PC-9 (cell line): ENCODE data around the gene GTPBP6. TPM values are rescaled to one million over a fixed set of nuclear protein-coding genes. Genes with fewer than 3 reads are reported as not detected.
"Not testable (repeated sequence)": the region's sequence is repeated elsewhere in the genome, so short reads cannot be mapped to it uniquely, and the experiment has no call there.

ENCODE experiments used
- BruUV-seq: library from RNA; stranded (reverse); fragments of 400-500 nt; replicated peaks from 2 replicates; lab custom pipeline; 2021; lab: Mats Ljungman, UMichigan
- CTCF ChIA-PET: fragments of 300-600 bp; sonication (Branson Sonifier 250); formaldehyde crosslinking; loops from one replicate; lab custom pipeline; 2022; ENCODE audit warnings: antibody characterized with exemption; lab: Charles Lee
- POLR2A ChIA-PET: fragments of 300-600 bp; sonication (Branson Sonifier 250); formaldehyde crosslinking; loops from one replicate; lab custom pipeline; 2022; ENCODE audit warnings: antibody characterized with exemption; ENCODE audit not compliant: unreplicated experiment; lab: Charles Lee
- DNase-seq, 2 experiments: peaks; one replicate each; pipeline versions ENCODE4 v3.0.0 to v3.0.0-alpha.2; 2015 to 2022; ENCODE audit warnings: mixed read lengths in 1 of 2
- H2AFZ ChIP-seq: fragments of 200-600 bp; sonication (generic); 2 replicates; pipeline ENCODE4 v1.8.1; 2017; ENCODE audit warnings: antibody characterized with exemption
- H3F3A ChIP-seq: fragments of 200-600 bp; sonication (generic); 2 replicates; pipeline ENCODE4 v1.8.1; 2017; ENCODE audit warnings: antibody characterized with exemption, mild to moderate bottlenecking, low read depth; ENCODE audit not compliant: insufficient read depth
- H3K27ac ChIP-seq: fragments of 200-600 bp; sonication (generic); 2 replicates; pipeline ENCODE4 v1.6.1; 2016; ENCODE audit warnings: mixed run types
- H3K27me3 ChIP-seq: fragments of 200-600 bp; sonication (generic); 2 replicates; pipeline ENCODE4 v1.6.1; 2016; ENCODE audit warnings: low read depth, mixed run types; ENCODE audit not compliant: insufficient read depth
- H3K36me3 ChIP-seq: fragments of 200-600 bp; sonication (generic); 2 replicates; pipeline ENCODE4 v1.6.1; 2016; ENCODE audit warnings: low read depth, mixed run types
- H3K4me1 ChIP-seq: fragments of 200-600 bp; sonication (generic); replicated peaks from 2 replicates; pipeline ENCODE4 v1.6.1; 2016; ENCODE audit warnings: mixed run types; ENCODE audit not compliant: insufficient read depth
- H3K4me2 ChIP-seq: fragments of 200-600 bp; sonication (generic); 2 replicates; pipeline ENCODE4 v1.6.1; 2017; ENCODE audit warnings: mixed run types
- H3K4me3 ChIP-seq: fragments of 200-600 bp; sonication (generic); 2 replicates; pipeline ENCODE4 v1.6.1; 2016; ENCODE audit warnings: mixed run types
- H3K79me2 ChIP-seq: fragments of 200-600 bp; sonication (generic); 2 replicates; pipeline ENCODE4 v1.6.1; 2017; ENCODE audit warnings: low read depth, mixed run types
- H3K9me2 ChIP-seq: fragments of 200-600 bp; sonication (generic); 2 replicates; pipeline ENCODE4 v1.8.1; 2017; ENCODE audit warnings: mild to moderate bottlenecking; ENCODE audit not compliant: insufficient read depth
- H3K9me3 ChIP-seq: fragments of 200-600 bp; sonication (generic); 2 replicates; pipeline ENCODE4 v1.8.1; 2016; ENCODE audit warnings: low read depth; ENCODE audit not compliant: insufficient read depth
- H4K20me1 ChIP-seq: fragments of 200-600 bp; sonication (generic); 2 replicates; pipeline ENCODE4 v1.8.1; 2017; ENCODE audit not compliant: insufficient read depth
- EZH2 ChIP-seq: fragments of 200-600 bp; sonication (generic); IDR thresholded peaks from 2 replicates; pipeline ENCODE4 v1.8.0; 2017; ENCODE audit warnings: antibody characterized with exemption, low read depth
- intact Hi-C: fragments of 100-400 bp; cut with micrococcal nuclease; formaldehyde crosslinking; loops from one replicate; pipeline ENCODE4 v1.10.0; 2022; ENCODE audit not compliant: unreplicated experiment
- total RNA-seq: library from RNA; stranded (reverse); gene quantifications from 2 replicates; pipeline ENCODE4 v1.2.3, GENCODE V29; 2021
- TF ChIP-seq, protein P1 (sequence below): fragments of 200-600 bp; sonication (generic); conservative IDR thresholded peaks from 2 replicates; pipeline ENCODE4 v1.6.1; 2017; ENCODE audit warnings: mixed run types, antibody characterized with exemption, mild to moderate bottlenecking, moderate library complexity

The GTPBP6 gene
- total RNA-seq, 1 experiment from 2014 or later: 43.5 TPM

DNA sequence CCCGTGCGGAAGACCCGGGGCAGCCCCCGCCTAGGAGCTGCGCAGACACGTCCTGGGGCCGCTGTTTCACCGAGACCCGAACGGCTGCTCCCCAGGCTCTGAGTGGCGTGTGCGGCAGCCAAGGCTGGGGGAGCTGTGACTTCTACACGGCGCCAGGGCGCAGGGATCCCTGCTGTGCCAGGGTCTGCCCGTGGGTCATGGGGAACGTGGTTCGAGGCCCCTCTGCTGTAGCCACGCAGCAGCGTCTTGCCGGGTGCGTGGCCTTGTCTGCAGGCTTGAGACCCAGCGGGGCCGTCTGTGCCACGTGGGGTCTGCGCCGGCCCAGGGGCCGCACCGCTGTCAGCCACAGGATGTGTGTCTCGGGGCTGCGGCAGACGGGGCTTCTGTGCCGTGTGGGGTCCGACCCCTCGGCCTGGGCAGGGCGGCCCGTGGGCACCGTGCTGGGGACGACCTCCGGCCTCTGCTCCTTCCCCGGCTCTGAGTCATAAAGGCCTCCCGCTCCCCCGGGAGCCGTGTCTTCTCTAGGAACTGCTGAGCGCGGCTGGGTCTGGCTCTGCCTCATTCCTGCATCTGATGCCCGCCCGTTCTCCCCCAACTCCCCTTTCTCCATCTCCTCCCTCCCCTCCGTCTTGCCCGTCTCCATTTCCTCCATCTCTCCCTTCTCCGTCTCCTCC, 12.7 kb upstream of the GTPBP6 start:
- Histone ChIP-seq H3K27me3 (no peaks in the 10 kb centered on the region), H3K27ac (no peak overlapping the region), H2AFZ (no peak overlapping the region), H3K4me3 (no peak overlapping the region), H3K4me2 (no peak overlapping the region), H3K9me3 (no peaks in the 10 kb centered on the region), H3K79me2 (no peaks in the 10 kb centered on the region), H3K36me3 (no peaks in the 10 kb centered on the region), H3F3A (no peaks in the 10 kb centered on the region), H3K4me1 (no peaks in the 10 kb centered on the region), H4K20me1 (no peaks in the 10 kb centered on the region), H3K9me2 (no peaks in the 10 kb centered on the region)
- TF ChIP-seq, protein P1, sequence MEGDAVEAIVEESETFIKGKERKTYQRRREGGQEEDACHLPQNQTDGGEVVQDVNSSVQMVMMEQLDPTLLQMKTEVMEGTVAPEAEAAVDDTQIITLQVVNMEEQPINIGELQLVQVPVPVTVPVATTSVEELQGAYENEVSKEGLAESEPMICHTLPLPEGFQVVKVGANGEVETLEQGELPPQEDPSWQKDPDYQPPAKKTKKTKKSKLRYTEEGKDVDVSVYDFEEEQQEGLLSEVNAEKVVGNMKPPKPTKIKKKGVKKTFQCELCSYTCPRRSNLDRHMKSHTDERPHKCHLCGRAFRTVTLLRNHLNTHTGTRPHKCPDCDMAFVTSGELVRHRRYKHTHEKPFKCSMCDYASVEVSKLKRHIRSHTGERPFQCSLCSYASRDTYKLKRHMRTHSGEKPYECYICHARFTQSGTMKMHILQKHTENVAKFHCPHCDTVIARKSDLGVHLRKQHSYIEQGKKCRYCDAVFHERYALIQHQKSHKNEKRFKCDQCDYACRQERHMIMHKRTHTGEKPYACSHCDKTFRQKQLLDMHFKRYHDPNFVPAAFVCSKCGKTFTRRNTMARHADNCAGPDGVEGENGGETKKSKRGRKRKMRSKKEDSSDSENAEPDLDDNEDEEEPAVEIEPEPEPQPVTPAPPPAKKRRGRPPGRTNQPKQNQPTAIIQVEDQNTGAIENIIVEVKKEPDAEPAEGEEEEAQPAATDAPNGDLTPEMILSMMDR: no peak
- no peak for TF ChIP-seq EZH2
- BruUV-seq: no TSS peak
- no peak for DNase-seq
- ChIA-PET POLR2A (no interaction called here), CTCF (no interaction called here)
- intact Hi-C loops: no loop called here

DNA sequence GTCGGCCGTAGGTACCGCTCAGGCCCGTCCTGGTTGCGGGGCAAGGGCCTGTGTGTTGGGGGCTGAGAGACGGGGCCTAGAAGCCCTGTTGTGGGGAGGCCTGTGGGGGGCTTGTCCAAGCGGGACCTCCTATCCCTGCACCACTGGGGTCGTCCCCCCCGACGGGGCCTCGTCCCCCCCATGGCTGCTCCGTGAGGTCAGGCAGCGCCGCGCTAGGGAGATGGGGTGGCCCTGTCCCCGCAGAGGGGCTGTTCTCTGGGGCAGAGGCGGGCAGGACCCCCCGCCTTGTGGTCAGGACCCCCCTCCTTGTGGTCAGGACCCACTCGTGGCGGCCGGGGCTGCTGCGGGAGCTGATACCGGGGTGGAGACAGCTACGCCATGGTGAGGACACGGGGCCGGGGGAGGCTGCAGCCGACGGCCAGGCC, 12.1 kb upstream of the GTPBP6 start:
- no peaks in the 10 kb centered on the region for H4K20me1 ChIP-seq
- H3K4me1 ChIP-seq: no peaks in the 10 kb centered on the region
- H3K9me2 ChIP-seq: no peaks in the 10 kb centered on the region
- DNase-seq: no peak
- CTCF ChIA-PET: no interaction called here
- no peaks in the 10 kb centered on the region for H3K36me3 ChIP-seq
- no peak overlapping the region for H2AFZ ChIP-seq
- intact Hi-C loops: no loop called here
- no peak for TF ChIP-seq EZH2
- TF ChIP-seq, protein P1: no peak
- no peaks in the 10 kb centered on the region for H3K27me3 ChIP-seq
- H3K9me3 ChIP-seq: no peaks in the 10 kb centered on the region
- H3K27ac ChIP-seq: no peak overlapping the region
- H3K4me3 ChIP-seq: no peak overlapping the region
- no peak overlapping the region for H3K4me2 ChIP-seq
- POLR2A ChIA-PET: no interaction called here
- H3K79me2 ChIP-seq: no peaks in the 10 kb centered on the region
- no peaks in the 10 kb centered on the region for H3F3A ChIP-seq
- BruUV-seq: no TSS peak

DNA sequence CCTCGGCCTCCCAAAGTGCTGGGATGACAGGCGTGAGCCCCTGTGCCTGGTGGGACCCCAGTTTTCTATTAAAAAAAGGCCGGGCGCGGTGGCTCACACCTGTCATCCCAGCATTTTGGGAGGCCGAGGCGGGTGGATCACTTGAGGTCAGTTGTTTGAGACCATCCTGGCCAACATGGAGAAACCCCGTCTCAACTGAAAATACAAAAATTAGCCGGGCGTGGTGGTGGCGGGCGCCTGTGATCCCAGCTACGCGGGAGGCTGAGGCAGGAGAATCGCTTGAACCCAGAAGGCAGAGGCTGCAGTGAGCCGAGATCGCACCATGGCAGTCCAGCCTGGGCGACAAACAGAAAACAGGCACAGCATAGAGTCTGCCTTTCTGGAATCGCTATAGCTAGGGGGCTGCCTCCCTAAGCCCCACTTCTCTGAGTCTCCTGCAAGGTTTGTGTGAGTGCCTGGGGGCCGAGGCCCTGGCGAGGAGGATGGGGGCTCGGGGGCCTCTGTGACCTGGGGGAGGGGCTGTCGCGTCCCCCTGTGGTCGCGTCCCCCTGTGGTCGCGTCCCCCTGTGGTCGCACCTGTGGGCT, 11.6 kb upstream of the GTPBP6 start:
- BruUV-seq, CTCF ChIA-PET, H3K4me1 ChIP-seq, H3K9me3 ChIP-seq, H2AFZ ChIP-seq, intact Hi-C loops, H3K27me3 ChIP-seq, DNase-seq, H4K20me1 ChIP-seq, POLR2A ChIA-PET, H3K4me3 ChIP-seq, H3K27ac ChIP-seq, H3K4me2 ChIP-seq, H3K36me3 ChIP-seq, H3K79me2 ChIP-seq, H3K9me2 ChIP-seq, H3F3A ChIP-seq: not testable (repeated sequence)
